Activated effector memory CD4-positive, alpha-beta T cell treated with Interleukin-2 at 50 U/mL for 16 hours (primary cell): Measurements from ENCODE around the gene KIF1C.
"Not testable (repeated sequence)": the region's sequence is repeated elsewhere in the genome, so short reads cannot be mapped to it uniquely, and the experiment has no call there.

ENCODE experiments used
- DNase-seq: peaks from one replicate; pipeline ENCODE4 v3.0.0-alpha.2; 2020

The KIF1C gene

DNA sequence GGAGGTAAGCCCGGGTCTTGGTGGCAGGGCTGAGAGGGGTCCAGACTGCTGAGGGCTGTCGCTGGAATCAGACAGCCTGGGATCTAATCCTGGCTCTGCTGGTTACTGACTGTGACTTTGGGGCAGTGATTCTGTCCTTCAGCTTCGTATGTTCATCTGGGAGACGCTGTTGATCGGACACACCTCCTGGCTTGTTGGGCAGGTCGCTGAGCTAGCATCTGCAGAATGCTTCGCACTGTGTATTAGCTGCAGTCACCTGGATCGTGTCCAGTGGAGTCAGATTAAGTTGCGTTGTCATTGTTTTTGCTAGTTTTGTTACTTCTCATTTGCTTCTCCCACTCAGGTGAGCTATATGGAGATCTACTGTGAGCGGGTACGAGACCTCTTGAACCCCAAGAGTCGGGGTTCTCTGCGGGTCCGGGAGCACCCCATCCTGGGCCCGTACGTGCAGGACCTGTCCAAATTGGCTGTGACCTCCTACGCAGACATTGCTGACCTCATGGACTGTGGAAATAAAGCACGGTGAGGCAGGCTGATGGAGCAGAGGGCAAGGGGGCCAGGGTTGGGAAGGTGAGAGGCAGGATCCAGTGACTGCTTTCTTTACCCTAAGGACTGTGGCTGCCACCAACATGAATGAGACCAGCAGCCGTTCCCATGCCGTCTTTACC lies 4.5 kb downstream of the KIF1C start:
- DNase-seq, result no peak

DNA sequence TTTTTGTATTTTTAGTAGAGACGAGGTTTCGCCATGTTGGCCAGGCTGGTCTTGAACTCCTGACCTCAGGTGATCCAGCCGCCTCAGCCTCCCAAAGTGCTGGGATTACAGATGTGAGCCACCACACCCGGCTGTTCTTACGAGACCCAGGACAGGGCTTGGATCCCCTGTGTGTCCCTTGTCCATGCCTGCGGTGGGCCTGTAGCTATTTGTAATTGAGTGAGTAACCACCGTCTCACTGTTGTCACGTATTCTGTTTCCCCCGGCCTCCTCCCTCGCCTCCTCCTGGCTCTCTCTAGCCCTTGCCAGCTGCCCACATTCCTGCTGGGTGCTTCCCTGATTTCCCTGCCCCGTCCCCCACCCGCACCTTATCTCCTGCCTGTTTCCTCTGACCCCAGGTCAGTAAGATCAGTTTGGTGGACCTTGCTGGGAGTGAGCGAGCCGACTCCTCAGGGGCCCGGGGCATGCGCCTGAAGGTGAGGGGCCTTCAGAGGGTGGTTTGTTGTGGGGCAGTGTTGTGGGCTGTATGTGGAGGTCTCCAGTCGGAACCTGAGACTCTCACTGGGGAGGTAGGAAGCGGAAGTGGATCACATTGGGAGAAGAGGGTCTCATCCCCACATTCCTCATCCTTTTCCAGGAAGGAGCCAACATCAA lies 5.6 kb downstream of the KIF1C start:
- no peak for DNase-seq

DNA sequence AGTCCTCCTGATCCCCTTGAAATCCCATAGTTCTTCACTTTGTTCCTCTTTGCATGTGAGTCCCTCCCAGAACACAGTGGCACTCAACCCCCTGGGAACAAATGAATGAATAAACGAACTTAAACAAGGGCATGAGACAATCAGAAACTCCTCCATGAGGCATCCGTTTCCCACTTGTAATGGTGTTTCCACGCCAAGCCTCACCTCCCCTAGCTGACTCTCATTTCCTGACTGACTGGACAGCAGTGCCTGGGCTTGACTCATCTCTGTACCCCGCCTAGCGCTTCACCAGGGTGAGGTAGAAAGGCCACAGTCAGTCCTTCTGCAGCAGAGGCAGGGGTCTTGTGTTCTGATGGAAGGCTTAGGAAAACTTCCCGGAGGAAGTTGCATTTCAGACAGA lies 14.2 kb downstream of the KIF1C start:
- DNase-seq, result no peak

DNA sequence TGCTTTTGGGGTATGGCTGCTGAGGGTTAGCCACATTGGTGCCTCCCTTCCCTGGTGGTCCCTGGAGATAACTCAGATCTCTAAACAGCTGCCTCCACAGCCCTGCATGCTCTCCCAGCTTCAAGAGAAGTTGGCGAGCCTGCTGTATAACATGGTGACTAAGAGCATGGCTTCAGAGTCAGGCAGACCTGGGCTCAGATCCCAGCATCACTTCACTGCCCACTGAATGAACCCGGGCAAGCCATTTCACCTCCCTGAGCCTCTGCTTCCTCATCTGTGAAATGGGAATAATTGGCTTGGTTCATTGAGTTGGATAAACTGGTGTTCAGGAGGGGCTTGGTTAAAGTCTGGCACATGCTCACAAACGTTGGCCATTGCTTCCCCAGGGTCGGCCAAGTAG lies 16.6 kb downstream of the KIF1C start:
- no peak for DNase-seq

DNA sequence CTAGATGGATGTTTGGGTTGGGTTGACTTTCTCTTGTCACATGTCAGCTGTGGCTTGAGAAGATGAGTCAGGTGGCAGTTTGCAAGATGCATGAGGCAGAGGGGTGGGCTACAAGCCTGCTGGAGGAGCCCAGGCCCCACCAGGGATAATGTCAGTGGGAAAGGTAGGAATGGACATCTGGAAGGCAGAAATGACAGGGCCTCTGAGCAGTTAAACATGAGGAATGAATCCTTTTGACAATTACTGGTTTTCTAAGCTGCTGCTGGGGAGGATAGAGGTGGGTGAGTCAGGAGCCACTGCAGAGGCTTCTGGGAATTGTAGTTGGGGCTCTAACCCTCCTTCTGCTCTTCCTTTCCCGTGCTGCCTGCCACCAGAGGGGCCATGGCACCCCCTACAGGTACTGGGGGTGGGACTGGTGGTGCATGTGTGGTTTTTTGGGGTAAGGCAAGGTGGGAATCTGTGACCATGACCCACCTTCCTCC lies 21.8 kb downstream of the KIF1C start:
- DNase-seq, result no peak

DNA sequence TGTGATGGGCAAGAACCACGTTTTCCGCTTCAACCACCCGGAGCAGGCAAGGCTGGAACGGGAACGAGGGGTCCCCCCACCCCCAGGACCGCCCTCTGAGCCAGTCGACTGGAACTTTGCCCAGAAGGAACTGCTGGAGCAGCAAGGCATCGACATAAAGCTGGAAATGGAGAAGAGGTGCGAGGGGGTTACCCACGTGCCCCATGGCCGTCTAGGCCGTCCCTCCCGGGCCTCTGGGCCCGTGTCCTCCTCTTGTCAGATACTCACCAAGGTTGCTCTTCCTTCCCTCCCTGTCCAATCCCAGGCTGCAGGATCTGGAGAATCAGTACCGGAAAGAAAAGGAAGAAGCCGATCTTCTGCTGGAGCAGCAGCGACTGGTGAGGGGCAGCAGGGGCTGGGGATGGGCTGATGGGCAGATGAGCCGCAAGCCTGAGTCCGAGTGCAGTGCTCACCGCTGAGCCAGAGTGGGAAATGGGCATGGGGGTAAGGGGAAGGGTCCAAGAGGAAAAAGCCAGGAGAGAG lies 22.8 kb downstream of the KIF1C start:
- DNase-seq, result no peak

DNA sequence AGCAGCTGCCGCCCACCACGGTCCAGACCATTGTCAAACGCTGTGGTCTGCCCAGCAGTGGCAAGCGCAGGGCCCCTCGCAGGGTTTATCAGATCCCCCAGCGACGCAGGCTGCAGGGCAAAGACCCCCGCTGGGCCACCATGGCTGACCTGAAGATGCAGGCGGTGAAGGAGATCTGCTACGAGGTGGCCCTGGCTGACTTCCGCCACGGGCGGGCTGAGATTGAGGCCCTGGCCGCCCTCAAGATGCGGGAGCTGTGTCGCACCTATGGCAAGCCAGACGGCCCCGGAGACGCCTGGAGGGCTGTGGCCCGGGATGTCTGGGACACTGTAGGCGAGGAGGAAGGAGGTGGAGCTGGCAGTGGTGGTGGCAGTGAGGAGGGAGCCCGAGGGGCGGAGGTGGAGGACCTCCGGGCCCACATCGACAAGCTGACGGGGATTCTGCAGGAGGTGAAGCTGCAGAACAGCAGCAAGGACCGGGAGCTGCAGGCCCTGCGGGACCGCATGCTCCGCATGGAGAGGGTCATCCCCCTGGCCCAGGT lies 24.5 kb downstream of the KIF1C start:
- no peak for DNase-seq

DNA sequence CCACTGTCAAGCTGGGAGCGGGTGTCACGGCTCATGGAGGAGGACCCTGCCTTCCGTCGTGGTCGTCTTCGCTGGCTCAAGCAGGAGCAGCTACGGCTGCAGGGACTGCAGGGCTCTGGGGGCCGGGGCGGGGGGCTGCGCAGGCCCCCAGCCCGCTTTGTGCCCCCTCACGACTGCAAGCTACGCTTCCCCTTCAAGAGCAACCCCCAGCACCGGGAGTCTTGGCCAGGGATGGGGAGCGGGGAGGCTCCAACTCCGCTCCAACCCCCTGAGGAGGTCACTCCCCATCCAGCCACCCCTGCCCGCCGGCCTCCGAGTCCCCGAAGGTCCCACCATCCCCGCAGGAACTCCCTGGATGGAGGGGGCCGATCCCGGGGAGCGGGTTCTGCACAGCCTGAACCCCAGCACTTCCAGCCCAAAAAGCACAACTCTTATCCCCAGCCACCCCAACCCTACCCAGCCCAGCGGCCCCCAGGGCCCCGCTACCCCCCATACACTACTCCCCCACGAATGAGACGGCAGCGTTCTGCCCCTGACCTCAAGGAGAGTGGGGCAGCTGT lies 25.9 kb downstream of the KIF1C start:
- DNase-seq, result no peak

DNA sequence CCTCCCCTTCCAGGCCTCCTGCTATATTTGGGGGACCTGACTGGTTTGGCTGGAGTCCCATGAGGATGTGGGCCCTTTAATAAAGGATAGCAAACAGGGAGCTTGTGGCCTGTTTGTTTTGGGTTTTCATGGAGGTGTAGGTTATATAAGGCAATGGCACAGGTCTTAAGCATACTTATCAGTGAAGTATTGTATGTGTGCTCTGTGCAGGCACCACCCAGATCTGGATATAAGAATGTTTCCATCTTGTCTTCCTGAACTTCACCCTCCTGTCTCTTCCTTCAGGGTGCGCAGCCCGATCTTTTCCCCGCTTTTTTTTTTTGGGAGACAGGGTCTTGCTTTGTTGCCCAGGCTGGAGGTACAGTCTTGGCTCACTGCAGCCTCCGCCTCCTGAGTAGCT lies 26.9 kb downstream of the KIF1C start:
- no peak for DNase-seq

DNA sequence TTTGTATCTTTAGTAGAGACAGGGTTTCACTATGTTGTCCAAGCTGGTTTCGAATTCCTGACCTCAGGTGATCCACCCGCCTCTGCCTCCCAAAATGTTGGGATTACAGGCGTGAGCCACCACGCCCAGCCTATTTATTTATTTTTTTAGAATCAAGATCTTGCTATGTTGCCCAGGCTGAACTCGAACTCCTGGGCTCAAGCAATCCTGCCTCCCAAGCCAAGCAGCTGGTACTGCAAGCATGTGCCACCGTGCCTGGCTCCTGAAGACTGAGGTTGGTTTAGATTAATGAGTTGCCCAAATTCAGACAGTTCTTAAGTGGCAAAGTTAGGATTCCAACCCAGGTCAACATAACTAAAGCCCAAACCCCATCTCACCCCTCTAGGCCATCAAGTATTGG lies 29.5 kb downstream of the KIF1C start:
- no peak for DNase-seq

DNA sequence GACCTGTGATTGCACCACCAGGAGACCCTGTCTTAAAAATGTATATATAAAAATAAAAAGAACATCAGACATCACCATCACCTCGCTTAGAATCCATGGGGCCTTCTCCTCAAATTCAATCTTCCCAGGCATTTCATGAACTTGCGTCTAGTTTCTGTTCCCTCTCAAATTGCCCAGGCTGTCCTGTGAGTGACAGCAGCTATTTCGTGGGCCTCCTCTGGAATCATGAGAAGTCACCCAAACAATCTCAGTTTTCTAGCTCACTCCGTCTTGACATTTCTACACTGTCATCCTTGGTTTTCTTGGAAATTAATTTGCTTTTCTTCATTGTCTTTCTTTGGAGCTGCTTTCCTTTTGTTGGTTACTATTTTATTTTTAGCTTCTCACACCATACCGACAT lies 30.2 kb downstream of the KIF1C start:
- DNase-seq, result no peak

DNA sequence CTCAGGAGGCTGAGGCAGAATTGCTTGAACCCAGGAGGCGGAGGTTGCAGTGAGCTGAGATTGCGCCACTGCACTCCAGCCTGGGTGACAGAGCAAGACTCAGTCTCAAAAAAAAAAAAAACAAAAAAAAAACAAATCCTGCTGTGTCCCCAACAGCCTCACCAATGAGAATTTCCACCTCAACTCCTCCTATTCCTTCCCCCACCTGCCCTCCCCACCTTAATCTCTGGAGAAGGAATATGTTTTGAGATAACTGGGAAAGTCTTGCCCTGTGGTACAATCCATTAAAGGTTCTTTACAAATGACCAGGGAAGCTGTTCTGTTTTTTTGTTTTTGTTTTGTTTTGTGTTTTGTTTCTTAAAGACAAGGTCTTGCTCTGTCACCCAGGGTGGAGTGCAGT lies 32.4 kb downstream of the KIF1C start:
- not testable (repeated sequence) for DNase-seq

DNA sequence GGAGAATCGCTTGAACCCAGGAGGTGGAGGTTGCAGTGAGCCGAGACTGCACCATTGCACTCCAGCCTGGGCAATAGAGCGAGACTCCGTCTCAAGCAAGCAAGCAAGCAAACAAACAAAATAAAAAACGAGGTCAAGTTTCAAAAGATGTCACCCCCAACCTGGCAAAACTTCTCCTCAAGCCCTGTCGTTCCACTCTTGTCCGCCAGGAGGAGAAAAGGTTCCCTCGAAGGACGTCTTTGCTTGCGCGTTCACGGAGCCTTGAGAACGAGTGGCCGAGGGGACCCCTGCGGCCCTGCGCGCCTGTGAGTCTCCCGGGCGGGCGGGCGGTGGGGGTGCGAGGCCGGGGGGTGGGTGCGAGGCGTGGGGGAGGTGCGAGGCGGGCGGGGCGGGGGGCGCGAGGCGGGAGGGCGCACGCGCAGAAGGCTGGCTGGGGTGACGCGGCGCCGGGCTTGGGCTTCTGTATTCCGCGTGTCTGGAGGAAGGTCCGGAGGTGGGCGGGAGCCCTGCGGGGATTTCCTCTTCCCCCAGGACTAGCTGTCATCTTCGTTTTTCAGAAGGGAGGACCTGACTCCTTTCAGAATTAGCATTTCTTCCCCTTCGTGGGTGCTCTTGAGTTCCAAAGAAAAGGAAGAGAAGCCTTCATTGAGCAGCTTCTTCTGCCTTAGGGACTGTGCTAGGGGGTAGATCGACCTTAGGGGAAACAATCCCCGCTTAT lies 33.8 kb downstream of the KIF1C start:
- DNase-seq, result peak; percentile 77

DNA sequence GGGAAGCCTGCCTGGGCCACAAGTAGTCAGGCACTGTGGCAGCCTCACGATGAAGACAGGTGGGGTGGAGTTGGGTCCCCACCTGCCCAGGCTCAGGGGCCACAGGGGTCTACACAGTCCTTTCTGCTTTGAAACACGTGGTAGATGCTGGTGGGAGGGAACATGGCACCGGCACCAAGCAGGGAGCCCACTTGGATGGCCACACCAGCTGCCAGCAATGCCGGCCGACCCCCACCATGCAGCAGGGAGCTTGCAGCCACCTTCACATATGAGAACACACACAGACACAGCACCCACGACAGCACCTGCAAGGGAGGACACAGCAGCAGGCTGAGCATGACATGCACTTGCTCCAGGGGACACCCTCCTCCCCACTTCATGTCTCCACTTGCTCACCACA lies 35.1 kb downstream of the KIF1C start:
- DNase-seq, result no peak

DNA sequence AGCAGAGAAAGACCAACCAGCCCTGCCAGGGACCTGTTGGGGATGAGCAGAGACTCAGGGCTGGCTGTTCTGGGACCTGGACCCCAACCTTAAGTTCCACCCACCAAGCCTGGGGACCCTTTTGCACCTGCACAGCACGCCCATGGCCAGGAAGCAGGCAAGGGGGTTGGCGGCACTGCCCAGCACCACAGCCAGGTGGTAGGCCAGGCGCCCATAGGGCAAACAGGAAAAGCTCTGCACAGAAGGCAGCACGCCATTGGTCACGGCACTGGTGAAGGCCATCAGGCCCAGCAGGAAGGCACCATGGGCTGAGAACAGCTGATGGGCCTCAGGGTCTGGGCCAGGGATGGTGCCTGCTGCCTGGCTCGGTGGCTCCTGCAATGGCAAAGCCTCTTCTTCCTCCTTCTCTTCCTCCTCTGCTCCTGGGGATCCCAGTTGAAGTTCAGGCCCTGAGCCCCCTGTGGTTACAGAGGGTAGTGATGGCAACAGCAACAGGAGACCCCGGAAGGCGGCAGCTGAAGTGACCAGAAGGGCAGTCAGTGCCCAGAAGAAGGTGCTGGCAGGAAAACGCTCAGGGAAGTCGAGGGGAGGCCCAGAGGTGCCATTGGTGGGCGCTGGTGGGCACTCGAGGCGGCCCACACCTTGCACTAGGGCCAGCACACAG lies 35.7 kb downstream of the KIF1C start:
- DNase-seq, result no peak

DNA sequence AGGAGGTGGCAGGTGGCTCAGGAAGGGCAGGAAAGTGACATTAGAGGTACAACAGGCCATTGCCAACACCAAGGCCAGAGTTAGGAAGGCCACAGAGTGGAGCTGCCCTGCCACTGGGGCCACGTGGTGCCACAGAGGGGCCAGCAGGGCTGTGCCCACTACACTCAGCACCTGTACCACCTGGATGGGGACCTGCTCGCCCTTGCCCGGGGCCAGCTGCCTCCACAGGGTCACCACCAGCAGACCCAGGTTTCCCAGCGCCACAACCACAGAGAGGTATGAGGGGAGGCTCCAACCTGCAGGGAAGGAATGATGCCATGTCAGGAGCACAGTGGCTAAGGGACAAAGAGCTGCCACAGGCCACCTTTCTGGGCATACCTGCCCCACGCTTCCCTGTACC lies 36.3 kb downstream of the KIF1C start:
- DNase-seq, result no peak

DNA sequence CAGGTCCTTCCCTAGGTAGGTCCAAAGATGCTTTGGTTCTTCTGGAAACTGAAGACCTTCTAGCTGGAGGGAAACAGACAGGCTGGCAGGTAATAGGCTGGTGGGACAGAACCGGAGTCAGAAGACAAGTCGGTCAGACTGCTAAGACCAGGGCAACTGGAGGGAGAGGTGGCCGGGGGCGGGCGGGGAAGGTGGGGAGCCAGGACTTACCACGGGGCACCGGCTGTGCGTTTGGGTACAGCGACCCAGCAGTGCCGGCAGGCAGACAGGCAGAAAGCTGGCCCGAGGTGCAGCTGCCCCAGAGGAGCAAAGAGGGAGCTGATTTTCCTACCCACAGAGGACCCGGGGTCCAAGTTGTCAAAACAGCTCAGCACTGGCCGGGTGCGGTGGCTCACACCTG lies 36.9 kb downstream of the KIF1C start:
- DNase-seq, result no peak

DNA sequence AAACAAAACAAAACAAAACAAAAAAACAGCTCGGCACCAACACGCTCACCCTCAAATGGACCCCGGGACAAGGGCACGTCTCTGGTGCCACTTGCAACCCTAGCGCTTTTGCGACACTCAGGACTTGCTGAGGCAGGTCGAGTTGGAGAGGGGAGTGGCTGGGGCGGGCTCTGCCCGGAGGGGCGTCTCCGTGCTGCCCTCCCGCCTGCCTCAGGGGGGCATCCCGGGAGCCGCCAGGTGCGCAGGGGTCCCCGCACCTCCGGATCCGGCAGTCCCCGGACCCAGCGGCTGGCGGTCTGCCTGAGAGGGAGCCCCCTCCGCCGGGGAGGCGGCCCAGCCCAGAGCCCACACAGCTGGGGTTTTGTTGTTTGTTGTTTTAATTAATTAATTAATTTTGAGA lies 37.6 kb downstream of the KIF1C start, which contains the start of gene SLC52A1:
TSS of gene SLC52A1 (minus strand) at position 112 of the 400 bp plus-strand sequence. CDS start 820 bp downstream, outside the sequence.
- no peak for DNase-seq

DNA sequence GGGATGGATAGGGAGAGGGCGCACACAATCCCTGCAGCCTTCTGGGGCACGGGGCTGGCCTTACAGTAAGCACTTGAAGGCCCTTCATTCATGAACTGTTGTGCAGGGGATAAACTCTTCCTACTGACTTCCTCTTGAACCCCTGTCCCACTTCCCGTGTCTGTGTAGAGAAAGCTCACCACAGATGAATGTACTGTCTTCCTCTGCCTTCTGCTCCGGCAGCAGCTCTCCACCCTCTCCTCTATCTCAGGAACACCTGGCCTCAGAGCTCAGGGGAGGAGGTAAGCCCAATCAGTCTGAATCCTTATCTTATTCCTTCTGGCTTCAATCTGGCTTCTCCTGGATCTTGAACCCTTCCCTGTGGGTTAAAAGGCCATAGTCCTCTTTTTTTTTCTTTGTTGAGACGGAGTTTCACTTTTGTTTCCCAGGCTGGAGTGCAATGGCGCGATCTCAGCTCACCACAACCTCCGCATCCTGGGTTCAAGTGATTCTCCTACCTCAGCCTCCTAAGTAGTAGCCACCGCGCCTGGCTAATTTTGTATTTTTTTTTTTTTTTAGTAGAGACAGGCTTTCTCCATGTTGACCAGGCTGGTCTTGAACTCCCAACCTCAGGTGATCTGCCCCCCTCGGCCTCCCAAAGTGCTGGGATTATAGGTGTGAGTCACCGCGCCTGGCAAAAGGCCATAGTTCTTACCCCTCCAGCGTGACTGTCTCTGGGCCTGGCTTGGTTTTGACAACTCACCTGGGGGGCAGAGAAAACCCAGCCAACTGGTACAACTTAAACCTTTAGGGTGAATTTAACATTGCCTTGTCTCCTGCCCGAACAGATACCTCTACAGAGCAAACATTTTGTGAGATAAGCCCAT lies 44.6 kb downstream of the KIF1C start:
- DNase-seq, result peak; percentile 36

DNA sequence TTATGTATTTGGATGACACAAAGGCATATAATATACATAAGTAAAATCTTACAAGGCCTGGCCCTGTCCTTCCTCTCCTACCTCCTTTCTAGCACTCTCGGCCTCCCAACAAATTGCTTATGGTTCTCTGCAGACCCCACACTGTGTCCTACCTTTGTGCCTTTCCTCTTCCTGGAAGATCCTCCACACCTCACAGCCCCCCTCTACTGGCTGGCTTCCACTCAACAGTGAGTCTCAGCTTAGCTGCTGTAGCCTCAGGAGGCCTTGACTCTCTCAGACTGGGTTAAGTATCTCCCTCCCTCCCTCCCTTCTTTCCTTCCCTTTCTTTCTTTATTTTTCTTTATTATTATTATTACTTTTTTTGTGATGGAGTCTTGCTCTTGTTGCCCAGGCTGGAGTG lies 45.8 kb downstream of the KIF1C start:
- DNase-seq, result no peak

DNA sequence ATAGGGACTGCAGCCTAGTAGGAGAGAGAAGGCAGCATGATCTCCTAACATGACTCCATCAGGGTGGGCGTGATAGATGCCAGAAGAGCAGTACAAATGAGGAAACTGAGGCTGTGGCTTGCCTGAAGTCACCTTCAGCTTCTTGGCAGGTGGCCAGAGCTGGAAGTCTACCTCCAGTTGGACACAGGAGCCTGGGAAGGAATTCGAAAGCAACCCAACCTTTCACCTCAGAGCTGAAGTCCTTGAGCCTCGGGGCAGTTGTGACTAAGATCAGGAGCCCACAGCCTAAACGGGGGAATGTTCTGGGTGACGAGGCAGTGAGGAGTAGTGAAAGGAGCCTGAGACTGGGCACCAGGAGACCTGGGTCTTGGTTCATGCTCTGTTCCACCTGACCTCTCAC lies 46.9 kb downstream of the KIF1C start:
- DNase-seq, result no peak

DNA sequence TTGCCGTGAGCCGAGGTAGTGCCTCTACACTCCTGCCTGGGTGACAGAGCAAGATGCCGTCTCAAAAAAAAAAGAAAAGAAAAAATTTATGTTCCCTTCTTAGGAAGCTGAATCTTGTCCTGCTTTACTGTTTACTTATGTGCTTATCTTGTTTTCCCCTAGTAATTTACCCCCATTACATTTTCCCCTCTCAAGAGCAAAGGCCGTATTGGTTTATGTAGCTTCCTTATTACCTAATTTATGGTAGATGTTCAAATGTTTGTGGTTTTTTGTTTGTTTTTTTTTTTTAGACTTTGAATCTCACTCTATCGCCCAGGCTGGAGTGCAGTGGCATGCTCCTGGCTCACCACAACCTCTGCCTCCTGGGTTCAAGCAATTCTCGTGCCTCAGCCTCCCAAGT lies 47.7 kb downstream of the KIF1C start:
- DNase-seq, result no peak
